H9 (cell line): ENCODE data around the gene XPA. TPM values are rescaled to one million over a fixed set of nuclear protein-coding genes. Genes with fewer than 3 reads are reported as not detected.

ENCODE experiments used
- DNase-seq: peaks from one replicate; pipeline ENCODE4 v3.0.0-alpha.2; 2017
- H2AFZ ChIP-seq: one replicate; pipeline ENCODE4 v1.6.1; 2013; ENCODE audit warnings: mild to moderate bottlenecking, low read length, control low read depth, moderate library complexity
- H2AK5ac ChIP-seq: 2 replicates; pipeline ENCODE4 v1.6.1; 2013; ENCODE audit warnings: low read length, control low read depth, mixed read lengths; ENCODE audit not compliant: insufficient read length
- H2BK120ac ChIP-seq: one replicate; pipeline ENCODE4 v1.6.1; 2013; ENCODE audit warnings: low read depth, mild to moderate bottlenecking, low read length, control low read depth, inconsistent platforms; ENCODE audit not compliant: poor library complexity, severe bottlenecking
- H2BK12ac ChIP-seq: 2 replicates; pipeline ENCODE4 v1.6.1; 2013; ENCODE audit warnings: low read length, control low read depth, mixed read lengths, low read depth; ENCODE audit not compliant: insufficient read length
- H2BK15ac ChIP-seq: 2 replicates; pipeline ENCODE4 v1.6.1; 2013; ENCODE audit warnings: low read depth, low read length, control low read depth
- H2BK20ac ChIP-seq: one replicate; pipeline ENCODE4 v1.6.1; 2013; ENCODE audit warnings: low read depth, mild to moderate bottlenecking, low read length, control low read depth, inconsistent platforms; ENCODE audit not compliant: poor library complexity, severe bottlenecking
- H2BK5ac ChIP-seq: 2 replicates; pipeline ENCODE4 v1.6.1; 2013; ENCODE audit warnings: low read length, control low read depth, mixed read lengths; ENCODE audit not compliant: insufficient read length
- H3K14ac ChIP-seq: 2 replicates; pipeline ENCODE4 v1.6.1; 2013; ENCODE audit warnings: low read length, control low read depth; ENCODE audit not compliant: insufficient read depth
- H3K18ac ChIP-seq: 2 replicates; pipeline ENCODE4 v1.6.1; 2013; ENCODE audit warnings: low read depth, mild to moderate bottlenecking, mixed read lengths, low read length, control low read depth; ENCODE audit not compliant: insufficient read length
- H3K23ac ChIP-seq: 2 replicates; pipeline ENCODE4 v1.6.1; 2013; ENCODE audit warnings: low read length, control low read depth, mixed read lengths, low read depth; ENCODE audit not compliant: insufficient read length
- H3K23me2 ChIP-seq: 2 replicates; pipeline ENCODE4 v1.6.1; 2013; ENCODE audit warnings: low read depth, mild to moderate bottlenecking, mixed read lengths, low read length, control low read depth; ENCODE audit not compliant: insufficient read length, poor library complexity, severe bottlenecking
- H3K27ac ChIP-seq: 2 replicates; pipeline ENCODE4 v1.5.1; 2013; ENCODE audit warnings: low read length, control low read depth, mixed read lengths, low read depth; ENCODE audit not compliant: insufficient read length
- H3K27me3 ChIP-seq: 2 replicates; pipeline ENCODE4 v1.6.1; 2013; ENCODE audit warnings: low read length, control low read depth, inconsistent platforms; ENCODE audit not compliant: insufficient read depth
- H3K4ac ChIP-seq: 2 replicates; pipeline ENCODE4 v1.6.1; 2013; ENCODE audit warnings: low read depth, mild to moderate bottlenecking, control low read depth, inconsistent platforms, low read length, moderate library complexity
- H3K4me1 ChIP-seq: 2 replicates; pipeline ENCODE4 v1.6.1; 2013; ENCODE audit warnings: low read length, control low read depth, inconsistent platforms; ENCODE audit not compliant: insufficient read depth
- H3K4me2 ChIP-seq: 2 replicates; pipeline ENCODE4 v1.6.1; 2013; ENCODE audit warnings: low read length, control low read depth, mixed read lengths; ENCODE audit not compliant: insufficient read length, insufficient read depth
- H3K56ac ChIP-seq: 2 replicates; pipeline ENCODE4 v1.6.1; 2013; ENCODE audit warnings: low read depth, mild to moderate bottlenecking, mixed read lengths, low read length, control low read depth; ENCODE audit not compliant: insufficient read length
- H3K79me1 ChIP-seq: 2 replicates; pipeline ENCODE4 v1.6.1; 2013; ENCODE audit warnings: low read depth, mild to moderate bottlenecking, moderate library complexity, low read length, control low read depth, inconsistent platforms; ENCODE audit not compliant: insufficient read depth, poor library complexity, severe bottlenecking
- H3K79me2 ChIP-seq: 2 replicates; pipeline ENCODE4 v1.6.1; 2013; ENCODE audit warnings: low read length, control low read depth, inconsistent platforms; ENCODE audit not compliant: insufficient read depth
- H3K9ac ChIP-seq: 2 replicates; pipeline ENCODE4 v1.6.1; 2013; ENCODE audit warnings: low read length, control low read depth, mixed read lengths; ENCODE audit not compliant: insufficient read length; ENCODE audit errors: extremely low read depth
- H3K9me3 ChIP-seq: one replicate; pipeline ENCODE4 v1.6.1; 2013; ENCODE audit warnings: low read depth, low read length, inconsistent platforms; ENCODE audit not compliant: control insufficient read depth
- H3T11ph ChIP-seq: one replicate; pipeline ENCODE4 v1.6.1; 2013; ENCODE audit warnings: mild to moderate bottlenecking, low read length, control low read depth, inconsistent platforms
- H4K20me1 ChIP-seq: one replicate; pipeline ENCODE4 v1.6.1; 2013; ENCODE audit not compliant: control insufficient read depth, insufficient read length, insufficient read depth
- H4K5ac ChIP-seq: 2 replicates; pipeline ENCODE4 v1.6.1; 2013; ENCODE audit warnings: low read depth, mild to moderate bottlenecking, mixed read lengths, low read length, control low read depth; ENCODE audit not compliant: insufficient read length
- H4K8ac ChIP-seq: replicated peaks from 2 replicates; pipeline ENCODE4 v1.6.1; 2013; ENCODE audit warnings: low read length, control low read depth, mixed read lengths, low read depth; ENCODE audit not compliant: insufficient read length
- H4K91ac ChIP-seq: 2 replicates; pipeline ENCODE4 v1.6.1; 2013; ENCODE audit warnings: low read depth, mild to moderate bottlenecking, moderate library complexity, mixed read lengths, low read length, control low read depth; ENCODE audit not compliant: insufficient read length
- H3K27ac Mint-ChIP-seq, 3 experiments: 2 replicates in 2 of 3; 3 replicates in 1 of 3; pipeline ENCODE4 v1.8.0; 2020 to 2021; ENCODE audit warnings: mixed read lengths in 3 of 3, mild to moderate bottlenecking in 1 of 3, moderate library complexity in 1 of 3
- H3K27me3 Mint-ChIP-seq: 2 replicates; pipeline ENCODE4 v1.8.0; 2021; ENCODE audit warnings: low read depth, mild to moderate bottlenecking, moderate library complexity, mixed read lengths
- H3K36me3 Mint-ChIP-seq, 3 experiments: 2 replicates in 2 of 3; 3 replicates in 1 of 3; pipeline ENCODE4 v1.8.0; 2020 to 2021; ENCODE audit warnings: low read depth in 3 of 3, mixed read lengths in 3 of 3; ENCODE audit not compliant: insufficient read depth in 1 of 3
- H3K4me1 Mint-ChIP-seq, 2 experiments: 2 replicates each; pipeline ENCODE4 v1.8.0; 2020; ENCODE audit warnings: mixed read lengths in 2 of 2
- H3K4me3 Mint-ChIP-seq, 2 experiments: 2 replicates in 1 of 2; 3 replicates in 1 of 2; pipeline ENCODE4 v1.8.0; 2020 to 2021; ENCODE audit warnings: mild to moderate bottlenecking in 2 of 2, mixed read lengths in 2 of 2, moderate library complexity in 1 of 2
- H3K9me3 Mint-ChIP-seq, 2 experiments: 2 replicates in 1 of 2; 3 replicates in 1 of 2; pipeline ENCODE4 v1.8.0; 2020; ENCODE audit warnings: mild to moderate bottlenecking in 2 of 2, mixed read lengths in 2 of 2, moderate library complexity in 1 of 2
- CTCF ChIP-seq: fragments of 200-600 bp; sonication (generic); conservative IDR thresholded peaks from 3 replicates; pipeline ENCODE4 v1.8.0; 2021; ENCODE audit warnings: antibody characterized with exemption, mild to moderate bottlenecking
- WGBS: extraction: QIAGEN DNeasy Blood & Tissue Kit; methylation state at CpG from one replicate; pipeline ENCODE4 v1.1.7; 2013; ENCODE audit warnings: missing lambda C conversion rate, low lambda C conversion rate, mixed read lengths; ENCODE audit not compliant: insufficient read length; ENCODE audit errors: extremely low coverage; 5-methylcytosine and 5-hydroxymethylcytosine counted together
- total RNA-seq: library from RNA; stranded (reverse); gene quantifications from 2 replicates; pipeline ENCODE4 v1.2.1, GENCODE V29; 2021

XPA gene
- total RNA-seq, 1 experiment from 2014 or later: 6.6 TPM

- H3K9ac ChIP-seq: no peak overlapping the region
- Mint-ChIP-seq H3K27me3 (peaks cover 32% of the 10 kb centered on the region), H3K9me3 (no peaks in the 10 kb centered on the region), H3K36me3 (no peaks in the 10 kb centered on the region), H3K4me1 (peaks cover 15 to 20% of the 10 kb centered on the region in 2 experiments), H3K4me3 (no peak overlapping the region), H3K27ac (no peak overlapping the region)
- H3K4ac ChIP-seq: no peak overlapping the region
- no peak overlapping the region for H3K56ac ChIP-seq
- H2AFZ ChIP-seq: no peak overlapping the region
- TF ChIP-seq CTCF: peak; percentile 86
- H4K5ac ChIP-seq: no peak overlapping the region
- DNase-seq: peak; percentile 67
- H3K4me1 ChIP-seq: peaks cover 2% of the 10 kb centered on the region; the same call in 1 of the 2 replicates
- no peak overlapping the region for H3K14ac ChIP-seq
- H3K23ac ChIP-seq: no peak overlapping the region
- no peaks in the 10 kb centered on the region for H3K79me2 ChIP-seq
- no peaks in the 10 kb centered on the region for H3K79me1 ChIP-seq
- no peak overlapping the region for H4K91ac ChIP-seq
- no CpG with 5 or more reads among the region's 9 CpGs for WGBS
- H3K27ac ChIP-seq: no peak overlapping the region
- H3K9me3 ChIP-seq: no peaks in the 10 kb centered on the region
- H3K18ac ChIP-seq: no peak overlapping the region
- H3K23me2 ChIP-seq: no peaks in the 10 kb centered on the region
- no peak overlapping the region for H4K8ac ChIP-seq
- H3K27me3 ChIP-seq: no peaks in the 10 kb centered on the region
- no peak overlapping the region for H2BK120ac ChIP-seq
- no peaks in the 10 kb centered on the region for H4K20me1 ChIP-seq
- no peak overlapping the region for H2AK5ac ChIP-seq
- H3K4me2 ChIP-seq: peak overlapping the region; percentile 79
- no peak overlapping the region for H3T11ph ChIP-seq
- H2BK12ac ChIP-seq: no peak overlapping the region
- H2BK5ac ChIP-seq: no peak overlapping the region
- H2BK20ac ChIP-seq: no peak overlapping the region
- H2BK15ac ChIP-seq: no peak overlapping the region
Measured at GRCh38 chr9:97710356-97711222, 13.4 kb upstream of the XPA start.
